HEK293 (cell line): ENCODE measurements around the gene SRI.

Source experiments
- CTCF ChIA-PET: fragments of 350-600 bp; formaldehyde crosslinking; extraction: SDS; loops from one replicate; lab custom pipeline; 2021; ENCODE audit warnings: antibody characterized with exemption; lab: Yijun Ruan, JAX
- POLR2A ChIA-PET: fragments of 300-600 bp; formaldehyde crosslinking; extraction: SDS; loops from one replicate; lab custom pipeline; 2020; ENCODE audit warnings: antibody characterized with exemption, inconsistent platforms; lab: Yijun Ruan, JAX
- H3K27ac ChIP-seq: fragments of 200-500 bp; sonication (Bioruptor generic); 2 replicates; pipeline ENCODE4 v1.5.1; 2014; ENCODE audit warnings: low read depth, low read length, control low read depth, inconsistent platforms; ENCODE audit errors: extremely low read depth
- H3K36me3 ChIP-seq, 2 experiments: fragments of 200-500 bp in 1 of 2; sonication (Bioruptor generic) in 1 of 2; 1 replicate in 1 of 2; 2 replicates in 1 of 2; pipeline ENCODE4 v1.5.1; 2014 to 2017; ENCODE audit warnings: inconsistent platforms in 2 of 2, low read length in 2 of 2; ENCODE audit not compliant: control insufficient read depth in 2 of 2, insufficient read depth in 1 of 2
- H3K4me1 ChIP-seq: fragments of 200-500 bp; sonication (Bioruptor generic); 2 replicates; pipeline ENCODE4 v1.5.1; 2014; ENCODE audit warnings: mild to moderate bottlenecking, low read length, inconsistent platforms; ENCODE audit not compliant: control insufficient read depth, insufficient read depth
- H3K4me3 ChIP-seq: 2 replicates; pipeline ENCODE4 v1.5.1; 2011; ENCODE audit warnings: low read depth, mild to moderate bottlenecking, control low read depth, low read length, moderate library complexity
- H3K9me3 ChIP-seq: fragments of 200-500 bp; sonication (Bioruptor generic); 2 replicates; pipeline ENCODE4 v1.5.1; 2014; ENCODE audit warnings: low read depth, low read length, inconsistent platforms; ENCODE audit not compliant: control insufficient read depth, insufficient read depth
- BCL11B ChIP-seq: fragments of 450-650 bp; formaldehyde crosslinking; IDR thresholded peaks from 2 replicates; pipeline ENCODE4 v1.5.1; 2016; ENCODE audit warnings: low read depth, missing biosample characterization, missing genetic modification characterization
- EGR2 ChIP-seq: fragments of 450-650 bp; formaldehyde crosslinking; IDR thresholded peaks from 2 replicates; pipeline ENCODE4 v1.5.1; 2016; ENCODE audit warnings: low read depth, missing biosample characterization, missing genetic modification characterization
- IKZF3 ChIP-seq: fragments of 450-650 bp; IDR thresholded peaks from 2 replicates; pipeline ENCODE4 v1.5.0; 2018; ENCODE audit warnings: missing biosample characterization, mild to moderate bottlenecking, missing genetic modification characterization, moderate library complexity
- KLF9 ChIP-seq: fragments of 450-650 bp; formaldehyde crosslinking; IDR thresholded peaks from 2 replicates; pipeline ENCODE4 v1.5.1; 2016; ENCODE audit warnings: missing biosample characterization, missing genetic modification characterization, low read depth
- SP2 ChIP-seq: fragments of 450-650 bp; formaldehyde crosslinking; IDR thresholded peaks from 2 replicates; pipeline ENCODE4 v1.5.1; 2016; ENCODE audit warnings: missing biosample characterization, missing genetic modification characterization
- YY2 ChIP-seq: fragments of 450-650 bp; formaldehyde crosslinking; IDR thresholded peaks from 2 replicates; pipeline ENCODE4 v1.5.1; 2016; ENCODE audit warnings: missing biosample characterization, missing genetic modification characterization
- ZBTB21 ChIP-seq: fragments of 450-650 bp; formaldehyde crosslinking; IDR thresholded peaks from 2 replicates; pipeline ENCODE4 v1.5.1; 2017; ENCODE audit warnings: missing biosample characterization, missing genetic modification characterization
- ZNF132 ChIP-seq: fragments of 450-650 bp; formaldehyde crosslinking; IDR thresholded peaks from 2 replicates; pipeline ENCODE4 v1.5.1; 2017; ENCODE audit warnings: missing biosample characterization, missing genetic modification characterization, borderline replicate concordance
- ZNF16 ChIP-seq: fragments of 450-650 bp; formaldehyde crosslinking; IDR thresholded peaks from 2 replicates; pipeline ENCODE4 v1.5.1; 2016; ENCODE audit warnings: low read depth, missing biosample characterization, missing genetic modification characterization
- ZNF19 ChIP-seq: fragments of 450-650 bp; formaldehyde crosslinking; IDR thresholded peaks from 2 replicates; pipeline ENCODE4; 2016; ENCODE audit warnings: missing biosample characterization, missing genetic modification characterization, low read depth
- ZNF211 ChIP-seq: fragments of 450-650 bp; formaldehyde crosslinking; IDR thresholded peaks from 2 replicates; pipeline ENCODE4 v1.5.1; 2016; ENCODE audit warnings: low read depth, missing biosample characterization, missing genetic modification characterization
- ZNF214 ChIP-seq: fragments of 450-650 bp; formaldehyde crosslinking; IDR thresholded peaks from 2 replicates; pipeline ENCODE4 v1.5.1; 2017; ENCODE audit warnings: missing biosample characterization, mild to moderate bottlenecking, missing genetic modification characterization, borderline replicate concordance
- ZNF239 ChIP-seq: fragments of 450-650 bp; formaldehyde crosslinking; IDR thresholded peaks from 2 replicates; pipeline ENCODE4 v1.5.1; 2016; ENCODE audit warnings: missing biosample characterization, missing genetic modification characterization
- ZNF335 ChIP-seq: fragments of 450-650 bp; formaldehyde crosslinking; conservative IDR thresholded peaks from 2 replicates; pipeline ENCODE4 v1.5.1; 2016; ENCODE audit warnings: missing biosample characterization, missing genetic modification characterization
- ZNF561 ChIP-seq: fragments of 450-650 bp; IDR thresholded peaks from 2 replicates; pipeline ENCODE4 v1.5.1; 2018; ENCODE audit warnings: missing biosample characterization, missing genetic modification characterization, borderline replicate concordance
- ZNF571 ChIP-seq: fragments of 450-650 bp; formaldehyde crosslinking; IDR thresholded peaks from 2 replicates; pipeline ENCODE4 v1.5.0; 2017; ENCODE audit warnings: missing biosample characterization, missing genetic modification characterization
- ZNF626 ChIP-seq: fragments of 450-650 bp; sonication (Bioruptor Pico); formaldehyde crosslinking; IDR thresholded peaks from 2 replicates; pipeline ENCODE4 v1.5.1; 2018; ENCODE audit warnings: missing biosample characterization, missing genetic modification characterization, inconsistent platforms
- ZNF629 ChIP-seq: fragments of 450-650 bp; formaldehyde crosslinking; IDR thresholded peaks from 2 replicates; pipeline ENCODE4 v1.5.1; 2017; ENCODE audit warnings: missing biosample characterization, missing genetic modification characterization
- ZNF777 ChIP-seq: fragments of 450-650 bp; formaldehyde crosslinking; IDR thresholded peaks from 2 replicates; pipeline ENCODE4 v1.5.1; 2017; ENCODE audit warnings: missing biosample characterization, missing genetic modification characterization, borderline replicate concordance
- ZNF843 ChIP-seq: fragments of 450-650 bp; formaldehyde crosslinking; IDR thresholded peaks from 2 replicates; pipeline ENCODE4 v1.5.1; 2016; ENCODE audit warnings: missing biosample characterization, missing genetic modification characterization
- ZSCAN16 ChIP-seq: fragments of 450-650 bp; formaldehyde crosslinking; IDR thresholded peaks from 2 replicates; pipeline ENCODE4 v1.5.1; 2016; ENCODE audit warnings: missing biosample characterization, missing genetic modification characterization
- ZSCAN30 ChIP-seq: fragments of 450-650 bp; IDR thresholded peaks from 2 replicates; pipeline ENCODE4 v1.5.1; 2018; ENCODE audit warnings: missing biosample characterization, mild to moderate bottlenecking, missing genetic modification characterization, moderate library complexity
- TF ChIP-seq, protein P1 (sequence below): fragments of 450-650 bp; formaldehyde crosslinking; IDR thresholded peaks from 2 replicates; pipeline ENCODE4 v1.5.1; 2016; ENCODE audit warnings: missing biosample characterization, missing genetic modification characterization
- TF ChIP-seq, protein P2 (sequence below): fragments of 450-650 bp; formaldehyde crosslinking; IDR thresholded peaks from 2 replicates; pipeline ENCODE4 v1.5.1; 2016; ENCODE audit warnings: missing biosample characterization, missing genetic modification characterization
- TF ChIP-seq, protein P3 (sequence below): fragments of 450-650 bp; formaldehyde crosslinking; IDR thresholded peaks from 2 replicates; pipeline ENCODE4 v1.5.1; 2016; ENCODE audit warnings: missing biosample characterization, missing genetic modification characterization, borderline replicate concordance
- TF ChIP-seq, protein P4 (sequence below): fragments of 450-650 bp; formaldehyde crosslinking; IDR thresholded peaks from 2 replicates; pipeline ENCODE4 v1.5.1; 2016; ENCODE audit warnings: missing biosample characterization, missing genetic modification characterization, low read depth

Gene SRI

DNA sequence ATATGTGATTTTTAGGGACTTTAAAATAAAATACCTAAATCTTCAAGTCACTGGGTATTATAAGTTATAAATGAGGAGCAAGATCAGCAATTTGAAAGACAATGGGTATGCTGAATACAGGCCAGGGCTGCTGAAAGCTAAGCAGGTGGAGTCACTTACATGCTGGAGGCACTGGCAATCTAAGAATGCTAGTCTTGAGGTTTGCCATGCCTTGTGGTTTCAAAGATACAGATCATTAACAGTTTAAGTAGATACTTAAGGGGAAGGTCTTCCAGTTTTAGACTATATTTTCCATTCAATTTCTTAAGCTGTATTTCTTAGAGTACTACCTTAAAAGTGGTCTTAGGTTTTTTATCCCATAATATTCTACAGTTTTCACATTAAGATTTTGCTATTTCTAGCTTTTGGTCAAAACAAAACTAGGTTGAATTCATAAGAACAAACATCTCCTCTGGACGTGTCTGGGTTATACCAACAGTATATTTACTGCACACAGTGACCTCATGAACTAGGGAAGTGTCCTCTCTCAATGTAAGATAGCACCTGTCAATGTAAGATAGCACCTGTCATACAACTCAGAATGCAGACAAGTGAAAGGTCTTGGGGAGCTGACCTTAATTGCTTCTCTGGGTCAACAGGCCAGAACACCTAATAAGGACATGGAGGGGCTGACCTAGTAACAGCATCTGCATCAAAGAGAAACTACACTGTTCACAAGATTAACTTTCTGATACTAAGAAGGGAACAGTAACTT lies 2.0 kb downstream of the SRI start (continued):
- TF ChIP-seq ZSCAN30 (tag by site-specific recombination) (no peak), ZNF239 (tag by site-specific recombination) (no peak), ZNF19 (tag by site-specific recombination) (no peak), ZNF843 (tag by site-specific recombination) (no peak), ZNF629 (tag by site-specific recombination) (no peak), YY2 (tag by site-specific recombination) (no peak), BCL11B (tag by site-specific recombination) (no peak), ZNF214 (no peak), ZSCAN16 (no peak)
- TF ChIP-seq, protein P1, sequence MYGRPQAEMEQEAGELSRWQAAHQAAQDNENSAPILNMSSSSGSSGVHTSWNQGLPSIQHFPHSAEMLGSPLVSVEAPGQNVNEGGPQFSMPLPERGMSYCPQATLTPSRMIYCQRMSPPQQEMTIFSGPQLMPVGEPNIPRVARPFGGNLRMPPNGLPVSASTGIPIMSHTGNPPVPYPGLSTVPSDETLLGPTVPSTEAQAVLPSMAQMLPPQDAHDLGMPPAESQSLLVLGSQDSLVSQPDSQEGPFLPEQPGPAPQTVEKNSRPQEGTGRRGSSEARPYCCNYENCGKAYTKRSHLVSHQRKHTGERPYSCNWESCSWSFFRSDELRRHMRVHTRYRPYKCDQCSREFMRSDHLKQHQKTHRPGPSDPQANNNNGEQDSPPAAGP (tag by site-specific recombination) = no peak
- TF ChIP-seq, protein P2, sequence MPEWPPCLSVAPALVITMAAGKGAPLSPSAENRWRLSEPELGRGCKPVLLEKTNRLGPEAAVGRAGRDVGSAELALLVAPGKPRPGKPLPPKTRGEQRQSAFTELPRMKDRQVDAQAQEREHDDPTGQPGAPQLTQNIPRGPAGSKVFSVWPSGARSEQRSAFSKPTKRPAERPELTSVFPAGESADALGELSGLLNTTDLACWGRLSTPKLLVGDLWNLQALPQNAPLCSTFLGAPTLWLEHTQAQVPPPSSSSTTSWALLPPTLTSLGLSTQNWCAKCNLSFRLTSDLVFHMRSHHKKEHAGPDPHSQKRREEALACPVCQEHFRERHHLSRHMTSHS (tag by site-specific recombination) = no peak
- TF ChIP-seq, protein P3, sequence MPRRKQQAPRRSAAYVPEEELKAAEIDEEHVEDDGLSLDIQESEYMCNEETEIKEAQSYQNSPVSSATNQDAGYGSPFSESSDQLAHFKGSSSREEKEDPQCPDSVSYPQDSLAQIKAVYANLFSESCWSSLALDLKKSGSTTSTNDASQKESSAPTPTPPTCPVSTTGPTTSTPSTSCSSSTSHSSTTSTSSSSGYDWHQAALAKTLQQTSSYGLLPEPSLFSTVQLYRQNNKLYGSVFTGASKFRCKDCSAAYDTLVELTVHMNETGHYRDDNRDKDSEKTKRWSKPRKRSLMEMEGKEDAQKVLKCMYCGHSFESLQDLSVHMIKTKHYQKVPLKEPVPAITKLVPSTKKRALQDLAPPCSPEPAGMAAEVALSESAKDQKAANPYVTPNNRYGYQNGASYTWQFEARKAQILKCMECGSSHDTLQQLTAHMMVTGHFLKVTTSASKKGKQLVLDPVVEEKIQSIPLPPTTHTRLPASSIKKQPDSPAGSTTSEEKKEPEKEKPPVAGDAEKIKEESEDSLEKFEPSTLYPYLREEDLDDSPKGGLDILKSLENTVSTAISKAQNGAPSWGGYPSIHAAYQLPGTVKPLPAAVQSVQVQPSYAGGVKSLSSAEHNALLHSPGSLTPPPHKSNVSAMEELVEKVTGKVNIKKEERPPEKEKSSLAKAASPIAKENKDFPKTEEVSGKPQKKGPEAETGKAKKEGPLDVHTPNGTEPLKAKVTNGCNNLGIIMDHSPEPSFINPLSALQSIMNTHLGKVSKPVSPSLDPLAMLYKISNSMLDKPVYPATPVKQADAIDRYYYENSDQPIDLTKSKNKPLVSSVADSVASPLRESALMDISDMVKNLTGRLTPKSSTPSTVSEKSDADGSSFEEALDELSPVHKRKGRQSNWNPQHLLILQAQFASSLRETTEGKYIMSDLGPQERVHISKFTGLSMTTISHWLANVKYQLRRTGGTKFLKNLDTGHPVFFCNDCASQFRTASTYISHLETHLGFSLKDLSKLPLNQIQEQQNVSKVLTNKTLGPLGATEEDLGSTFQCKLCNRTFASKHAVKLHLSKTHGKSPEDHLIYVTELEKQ = no peak
- TF ChIP-seq, all 188 proteins: peak for 0

DNA sequence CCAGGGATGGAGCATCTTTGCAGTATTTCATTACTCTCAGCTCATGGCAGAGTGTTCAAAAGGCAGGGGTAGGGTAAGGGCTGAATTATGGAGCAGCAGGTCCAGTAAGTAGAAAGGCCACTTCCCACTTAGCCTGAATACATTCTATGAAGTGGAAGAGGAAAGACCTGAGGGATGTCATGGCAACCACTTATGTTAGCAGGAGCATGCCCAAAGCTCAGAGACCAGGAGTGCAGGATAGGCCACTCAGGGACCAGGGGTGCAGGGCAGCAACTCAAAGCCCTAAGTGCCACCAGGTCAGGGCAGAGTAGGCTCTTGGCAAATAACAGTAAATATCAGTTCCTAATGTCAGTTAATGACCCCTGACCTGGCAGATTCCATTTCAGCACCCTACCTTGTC lies 3.6 kb downstream of the SRI start:
- Histone ChIP-seq H3K36me3 (peaks cover 20 to 58% of the 10 kb centered on the region in 2 experiments), H3K27ac (no peak overlapping the region), H3K4me1 (0 out of 2 replicates have a peak, but pooled peaks cover 5% of the 10 kb centered on the region), H3K9me3 (no peaks in the 10 kb centered on the region), H3K4me3 (no peak overlapping the region)
- no peak for TF ChIP-seq KLF9 (tag by site-specific recombination)
- TF ChIP-seq ZNF626 = no peak
- no peak for TF ChIP-seq ZNF561 (tag by site-specific recombination)
- no peak for TF ChIP-seq BCL11B (tag by site-specific recombination)
- no peak for TF ChIP-seq ZNF777
- no peak for TF ChIP-seq ZNF16 (tag by site-specific recombination)
- no peak for TF ChIP-seq ZNF571
- no peak for TF ChIP-seq ZNF335
- TF ChIP-seq, protein P4, sequence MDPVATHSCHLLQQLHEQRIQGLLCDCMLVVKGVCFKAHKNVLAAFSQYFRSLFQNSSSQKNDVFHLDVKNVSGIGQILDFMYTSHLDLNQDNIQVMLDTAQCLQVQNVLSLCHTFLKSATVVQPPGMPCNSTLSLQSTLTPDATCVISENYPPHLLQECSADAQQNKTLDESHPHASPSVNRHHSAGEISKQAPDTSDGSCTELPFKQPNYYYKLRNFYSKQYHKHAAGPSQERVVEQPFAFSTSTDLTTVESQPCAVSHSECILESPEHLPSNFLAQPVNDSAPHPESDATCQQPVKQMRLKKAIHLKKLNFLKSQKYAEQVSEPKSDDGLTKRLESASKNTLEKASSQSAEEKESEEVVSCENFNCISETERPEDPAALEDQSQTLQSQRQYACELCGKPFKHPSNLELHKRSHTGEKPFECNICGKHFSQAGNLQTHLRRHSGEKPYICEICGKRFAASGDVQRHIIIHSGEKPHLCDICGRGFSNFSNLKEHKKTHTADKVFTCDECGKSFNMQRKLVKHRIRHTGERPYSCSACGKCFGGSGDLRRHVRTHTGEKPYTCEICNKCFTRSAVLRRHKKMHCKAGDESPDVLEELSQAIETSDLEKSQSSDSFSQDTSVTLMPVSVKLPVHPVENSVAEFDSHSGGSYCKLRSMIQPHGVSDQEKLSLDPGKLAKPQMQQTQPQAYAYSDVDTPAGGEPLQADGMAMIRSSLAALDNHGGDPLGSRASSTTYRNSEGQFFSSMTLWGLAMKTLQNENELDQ (tag by site-specific recombination) = no peak
- TF ChIP-seq IKZF3 (tag by site-specific recombination) = no peak
- TF ChIP-seq ZNF132 (tag by site-specific recombination) = no peak
- TF ChIP-seq ZBTB21 (tag by site-specific recombination) = no peak
- no peak for TF ChIP-seq EGR2
- TF ChIP-seq SP2 = no peak
- TF ChIP-seq ZNF211 = no peak
- ChIA-PET CTCF (interaction anchor here (0.5 to 0.6 kb wide), 2 partner anchors 516 to 1972 kb away, joined by 3 read pairs; no protein-coding TSS in a partner anchor), POLR2A (no interaction called here)
